ENCODE measurements around the gene RAB27A. TPM values are rescaled to one million over a fixed set of nuclear protein-coding genes. Genes with fewer than 3 reads are reported as not detected.

Gene RAB27A
- total RNA-seq, 4 donors from 2014 or later: 6.5 to 14.9 (median 8.3) TPM

DNA sequence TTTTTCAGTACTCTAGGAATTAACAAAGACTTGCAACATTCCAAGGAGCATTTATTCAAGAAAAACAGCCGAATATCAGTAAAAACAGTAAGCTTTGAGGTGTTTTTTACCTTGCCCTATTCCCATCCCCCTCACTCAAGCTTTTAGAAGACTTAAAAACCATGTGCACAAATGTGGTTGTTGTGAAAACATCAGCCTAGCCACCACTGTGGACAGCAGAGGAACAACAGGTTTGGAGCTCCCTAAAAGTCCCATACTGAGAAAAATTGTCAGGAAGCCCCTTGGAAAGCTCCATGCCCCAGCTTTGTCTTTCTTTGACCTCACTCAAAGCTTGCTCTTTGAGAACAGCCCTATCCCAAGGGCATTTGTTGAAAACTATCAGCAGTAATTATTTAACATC, 58.2 kb downstream of the RAB27A start:
- TF ChIP-seq EP300 (IDR thresholded peaks at IDR 0.05): no peak
- TF ChIP-seq, protein P1, sequence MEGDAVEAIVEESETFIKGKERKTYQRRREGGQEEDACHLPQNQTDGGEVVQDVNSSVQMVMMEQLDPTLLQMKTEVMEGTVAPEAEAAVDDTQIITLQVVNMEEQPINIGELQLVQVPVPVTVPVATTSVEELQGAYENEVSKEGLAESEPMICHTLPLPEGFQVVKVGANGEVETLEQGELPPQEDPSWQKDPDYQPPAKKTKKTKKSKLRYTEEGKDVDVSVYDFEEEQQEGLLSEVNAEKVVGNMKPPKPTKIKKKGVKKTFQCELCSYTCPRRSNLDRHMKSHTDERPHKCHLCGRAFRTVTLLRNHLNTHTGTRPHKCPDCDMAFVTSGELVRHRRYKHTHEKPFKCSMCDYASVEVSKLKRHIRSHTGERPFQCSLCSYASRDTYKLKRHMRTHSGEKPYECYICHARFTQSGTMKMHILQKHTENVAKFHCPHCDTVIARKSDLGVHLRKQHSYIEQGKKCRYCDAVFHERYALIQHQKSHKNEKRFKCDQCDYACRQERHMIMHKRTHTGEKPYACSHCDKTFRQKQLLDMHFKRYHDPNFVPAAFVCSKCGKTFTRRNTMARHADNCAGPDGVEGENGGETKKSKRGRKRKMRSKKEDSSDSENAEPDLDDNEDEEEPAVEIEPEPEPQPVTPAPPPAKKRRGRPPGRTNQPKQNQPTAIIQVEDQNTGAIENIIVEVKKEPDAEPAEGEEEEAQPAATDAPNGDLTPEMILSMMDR (IDR thresholded peaks at IDR 0.05): no peak
- TF ChIP-seq POLR2A (IDR thresholded peaks at IDR 0.05): no peak
- no peaks in the 10 kb centered on the region for H3K27me3 ChIP-seq
- H3K27ac ChIP-seq: no peak overlapping the region
- peaks cover 0 to 7% (median 0%) of the 10 kb centered on the region in 3 donors for H3K36me3 ChIP-seq
- WGBS, 2 donors: 92 to 100% methylated on average over 1 of the region's 1 CpG
- no peaks in the 10 kb centered on the region for H3K4me1 ChIP-seq
- H3K9me3 ChIP-seq: no peaks in the 10 kb centered on the region
- H3K4me3 ChIP-seq: no peak overlapping the region
- DNase-seq (ENCODE audit: low spot score in 2 of 2): no peak

DNA sequence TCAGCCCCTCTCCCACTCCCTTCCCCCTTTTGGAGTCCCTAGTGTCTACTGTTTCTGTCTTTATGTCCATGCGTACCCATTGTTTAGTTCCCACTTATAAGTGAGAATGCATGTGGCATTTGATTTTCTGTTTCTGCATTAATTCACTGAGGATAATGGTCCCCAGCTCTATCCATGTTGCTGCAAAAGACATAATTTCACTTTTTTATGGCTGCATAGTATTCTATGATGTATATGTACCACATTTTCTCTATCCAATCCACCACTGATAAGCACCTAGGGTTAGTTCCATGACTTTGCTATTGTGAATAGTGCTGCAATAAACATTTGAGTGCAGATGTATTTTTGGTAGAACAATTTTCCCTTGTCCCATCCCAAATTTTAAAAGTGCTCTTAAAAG, 58.7 kb downstream of the RAB27A start:
- peaks cover 0 to 12% (median 0%) of the 10 kb centered on the region in 3 donors for H3K36me3 ChIP-seq
- no peak for DNase-seq (ENCODE audit: low spot score in 2 of 2)
- no peak overlapping the region for H3K4me3 ChIP-seq
- TF ChIP-seq POLR2A (IDR thresholded peaks at IDR 0.05) (no peak), EP300 (IDR thresholded peaks at IDR 0.05) (no peak)
- TF ChIP-seq, protein P1 (IDR thresholded peaks at IDR 0.05): no peak
- no peaks in the 10 kb centered on the region for H3K4me1 ChIP-seq
- no peaks in the 10 kb centered on the region for H3K27me3 ChIP-seq
- no peaks in the 10 kb centered on the region for H3K9me3 ChIP-seq
- H3K27ac ChIP-seq: no peak overlapping the region
- WGBS, 2 donors: 100% methylated on average over 1 of the region's 1 CpG

DNA sequence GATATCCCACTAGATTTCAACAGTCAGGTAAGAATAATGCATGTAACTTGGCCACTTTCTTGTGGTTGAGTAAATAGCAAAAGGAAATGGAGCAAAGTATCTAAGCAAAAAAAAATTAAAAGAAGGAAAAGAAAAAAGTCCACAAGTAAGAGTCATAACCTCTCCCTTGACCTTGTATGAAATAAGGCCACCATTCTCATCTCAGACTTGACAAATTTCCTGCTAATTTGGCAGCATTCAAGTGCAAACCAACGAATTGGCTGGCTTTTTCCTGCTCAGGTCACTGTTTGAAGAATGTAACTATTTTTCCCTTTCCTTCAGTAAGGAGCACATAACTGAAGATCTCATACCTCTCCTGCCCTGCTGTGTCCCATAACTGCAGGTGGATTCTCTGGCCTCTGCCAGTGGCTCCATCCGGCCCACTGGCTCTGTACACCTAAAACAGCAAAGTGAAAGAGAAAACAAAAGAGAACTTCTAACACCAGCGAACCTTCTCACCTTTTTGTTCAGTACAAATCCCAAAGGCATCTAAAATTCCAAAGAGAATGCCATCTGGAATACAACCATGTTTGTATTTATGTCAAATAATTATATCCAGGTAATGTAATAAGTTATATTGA, 59.5 kb downstream of the RAB27A start:
- H3K27me3 ChIP-seq: no peaks in the 10 kb centered on the region
- peaks cover 0 to 15% (median 0%) of the 10 kb centered on the region in 3 donors for H3K36me3 ChIP-seq
- DNase-seq (ENCODE audit: low spot score in 2 of 2): no peak
- H3K4me1 ChIP-seq: no peaks in the 10 kb centered on the region
- H3K4me3 ChIP-seq: no peak overlapping the region
- TF ChIP-seq EP300 (IDR thresholded peaks at IDR 0.05): no peak
- TF ChIP-seq, protein P1 (IDR thresholded peaks at IDR 0.05): no peak
- TF ChIP-seq POLR2A (IDR thresholded peaks at IDR 0.05): no peak
- H3K9me3 ChIP-seq: no peaks in the 10 kb centered on the region
- H3K27ac ChIP-seq: no peak overlapping the region
- 55% methylated on average over 3 of the region's 3 CpGs for WGBS, 2 donors

DNA sequence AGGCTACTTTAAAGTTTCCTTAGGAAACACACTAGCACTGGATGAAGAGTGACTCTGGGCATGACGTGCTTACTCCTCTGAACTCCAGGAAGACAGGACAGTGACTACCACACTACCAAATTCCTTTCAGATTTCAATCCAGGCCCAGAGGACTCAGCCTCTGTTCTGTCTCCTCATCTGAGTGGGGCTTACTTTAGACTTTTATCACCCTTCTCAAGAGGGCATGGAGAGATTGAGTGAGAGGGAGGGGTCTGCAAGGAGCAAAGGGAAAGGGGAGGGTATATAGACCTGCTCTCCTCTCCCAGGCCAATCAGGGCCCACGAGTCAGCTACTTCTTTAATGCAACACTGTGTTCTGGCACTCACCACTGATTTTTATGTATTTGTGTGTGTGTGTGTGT, 63.5 kb downstream of the RAB27A start:
- Histone ChIP-seq H3K36me3 (peaks cover 0 to 22% (median 0%) of the 10 kb centered on the region in 3 donors), H3K27ac (no peak overlapping the region), H3K9me3 (no peaks in the 10 kb centered on the region), H3K4me3 (no peak overlapping the region), H3K4me1 (peaks cover 0 to 12% (median 0%) of the 10 kb centered on the region in 4 donors), H3K27me3 (no peaks in the 10 kb centered on the region)
- no peak for DNase-seq (ENCODE audit: low spot score in 2 of 2)
- WGBS, 2 donors: 86 to 90% methylated on average over 2 of the region's 2 CpGs
- TF ChIP-seq, protein P1 (IDR thresholded peaks at IDR 0.05): no peak
- TF ChIP-seq EP300 (IDR thresholded peaks at IDR 0.05): no peak
- TF ChIP-seq POLR2A (IDR thresholded peaks at IDR 0.05): no peak

DNA sequence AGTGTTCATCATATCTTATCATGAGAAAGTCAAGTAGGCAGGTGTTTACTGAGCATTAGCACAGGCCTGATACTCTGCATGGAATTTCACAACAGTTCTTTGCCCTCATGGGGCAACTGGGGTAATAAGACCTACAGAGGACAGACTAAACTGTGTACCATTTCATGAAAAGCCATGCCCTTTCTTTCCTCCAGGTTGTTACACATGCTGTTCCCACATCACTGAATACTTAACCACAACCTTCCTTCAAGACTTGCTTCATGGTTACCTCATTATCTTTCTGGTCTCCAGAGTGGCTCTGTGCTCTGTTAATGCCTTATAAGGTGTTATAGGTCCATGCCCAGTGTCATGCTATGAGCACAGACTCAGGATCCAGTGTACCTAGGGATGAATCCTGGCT, 64.7 kb downstream of the RAB27A start:
- Histone ChIP-seq H3K4me1 (peaks cover 0 to 19% (median 0%) of the 10 kb centered on the region in 4 donors), H3K9me3 (no peaks in the 10 kb centered on the region), H3K27me3 (no peaks in the 10 kb centered on the region), H3K4me3 (no peak overlapping the region), H3K27ac (no peak overlapping the region), H3K36me3 (peaks cover 0 to 22% (median 0%) of the 10 kb centered on the region in 3 donors)
- TF ChIP-seq EP300 (IDR thresholded peaks at IDR 0.05): no peak
- no peak for TF ChIP-seq POLR2A (IDR thresholded peaks at IDR 0.05)
- TF ChIP-seq, protein P1 (IDR thresholded peaks at IDR 0.05): no peak
- DNase-seq (ENCODE audit: low spot score in 2 of 2): no peak

Data from tibial nerve (tissue), 4 donors.